Neural progenitor cell (in vitro differentiated cells): ENCODE results near the gene IL1RL2. TPM values are rescaled to one million over a fixed set of nuclear protein-coding genes. Genes with fewer than 3 reads are reported as not detected.
A peak's percentile ranks its signal among the peaks of the same experiment; 100 is the strongest.

Source experiments
- DNase-seq: peaks from one replicate; pipeline ENCODE4 v3.0.0-alpha.2; 2016; ENCODE audit warnings: low spot score
- H2AFZ ChIP-seq: fragments of 200-600 bp; sonication (generic); replicated peaks from 2 replicates; pipeline ENCODE4 v1.6.1; 2016; ENCODE audit warnings: antibody characterized with exemption
- H3F3A ChIP-seq: fragments of 200-600 bp; sonication (generic); 2 replicates; pipeline ENCODE4 v1.6.1; 2016; ENCODE audit warnings: antibody characterized with exemption, low read depth
- H3K27ac ChIP-seq: fragments of 200-600 bp; sonication (generic); 2 replicates; pipeline ENCODE4 v1.5.1; 2016; ENCODE audit warnings: mild to moderate bottlenecking
- H3K27me3 ChIP-seq: fragments of 200-600 bp; sonication (generic); 2 replicates; pipeline ENCODE4 v1.6.1; 2016; ENCODE audit warnings: mild to moderate bottlenecking, moderate library complexity
- H3K36me3 ChIP-seq: fragments of 200-600 bp; sonication (generic); 2 replicates; pipeline ENCODE4 v1.5.1; 2016
- H3K4me1 ChIP-seq: fragments of 200-600 bp; sonication (generic); 2 replicates; pipeline ENCODE4 v1.6.1; 2016; ENCODE audit warnings: mixed run types
- H3K4me2 ChIP-seq: fragments of 200-600 bp; sonication (generic); 2 replicates; pipeline ENCODE4 v1.6.1; 2016
- H3K4me3 ChIP-seq: fragments of 200-600 bp; sonication (generic); 2 replicates; pipeline ENCODE4 v1.5.1; 2016
- H3K79me2 ChIP-seq: fragments of 200-600 bp; sonication (generic); 2 replicates; pipeline ENCODE4 v1.6.1; 2016; ENCODE audit warnings: low read depth
- H3K9ac ChIP-seq: fragments of 200-600 bp; sonication (generic); 2 replicates; pipeline ENCODE4 v1.6.1; 2016
- H3K9me3 ChIP-seq: fragments of 200-600 bp; sonication (generic); 2 replicates; pipeline ENCODE4 v1.5.1; 2016; ENCODE audit warnings: low read depth
- H4K20me1 ChIP-seq: fragments of 200-600 bp; sonication (generic); 2 replicates; pipeline ENCODE4 v1.6.1; 2016; ENCODE audit warnings: low read depth
- H3K27ac Mint-ChIP-seq: 3 replicates; pipeline ENCODE4 v1.8.0; 2021; ENCODE audit warnings: mixed read lengths
- H3K27me3 Mint-ChIP-seq: 2 replicates; pipeline ENCODE4 v1.8.0; 2022; ENCODE audit warnings: low read depth, mild to moderate bottlenecking, inconsistent platforms, moderate library complexity, mixed read lengths; ENCODE audit not compliant: insufficient read depth
- H3K36me3 Mint-ChIP-seq: 3 replicates; pipeline ENCODE4 v1.8.0; 2021; ENCODE audit warnings: mixed read lengths
- H3K4me1 Mint-ChIP-seq: 3 replicates; pipeline ENCODE4 v1.8.0; 2021; ENCODE audit warnings: mixed read lengths
- H3K4me3 Mint-ChIP-seq: 3 replicates; pipeline ENCODE4 v1.8.0; 2021; ENCODE audit warnings: mild to moderate bottlenecking, moderate library complexity, mixed read lengths
- H3K9me3 Mint-ChIP-seq: 3 replicates; pipeline ENCODE4 v1.8.0; 2020; ENCODE audit warnings: mixed read lengths
- CTCF ChIP-seq: fragments of 200-600 bp; sonication (generic); IDR thresholded peaks from 2 replicates; pipeline ENCODE4 v1.5.1; 2017; ENCODE audit warnings: antibody characterized with exemption, mild to moderate bottlenecking
- EZH2 ChIP-seq: fragments of 200-600 bp; sonication (generic); IDR thresholded peaks from 2 replicates; pipeline ENCODE4 v1.6.1; 2017; ENCODE audit warnings: antibody characterized with exemption, mild to moderate bottlenecking, moderate library complexity
- EZH2phosphoT487 ChIP-seq: fragments of 200-600 bp; sonication (generic); IDR thresholded peaks from 2 replicates; pipeline ENCODE4 v1.6.1; 2017; ENCODE audit warnings: antibody characterized with exemption
- total RNA-seq: library from RNA; depleted of rRNA; stranded (reverse); fragments of >200 nt; gene quantifications from 2 replicates; pipeline ENCODE4 v1.2.3, GENCODE V29; 2015; ENCODE audit warnings: low replicate concordance

The IL1RL2 gene
- total RNA-seq, 1 donor from 2014 or later = not detected

- Histone ChIP-seq H3K4me3 (no peak overlapping the region), H3F3A (no peaks in the 10 kb centered on the region), H3K4me2 (no peak overlapping the region), H3K79me2 (no peaks in the 10 kb centered on the region), H3K36me3 (no peaks in the 10 kb centered on the region), H3K9me3 (no peaks in the 10 kb centered on the region), H3K9ac (no peak overlapping the region), H3K4me1 (no peaks in the 10 kb centered on the region), H2AFZ (no peak overlapping the region), H3K27me3 (peaks cover 18% of the 10 kb centered on the region), H4K20me1 (no peaks in the 10 kb centered on the region), H3K27ac (no peak overlapping the region)
- Mint-ChIP-seq H3K4me1 (peaks cover 6% of the 10 kb centered on the region), H3K4me3 (no peak overlapping the region), H3K9me3 (no peaks in the 10 kb centered on the region), H3K36me3 (no peaks in the 10 kb centered on the region), H3K27me3 (peaks cover 6% of the 10 kb centered on the region), H3K27ac (no peak overlapping the region)
- no peak for DNase-seq
- TF ChIP-seq CTCF (peak; percentile 6), EZH2 (no peak)
These were observed 58.7 kb downstream of the IL1RL2 start for GRCh38 chr2:102245266-102246151.

GRCh38 chr2:102250278-102250821 is 63.5 kb downstream of the IL1RL2 start:
- peaks cover 9% of the 10 kb centered on the region for H3K27me3 Mint-ChIP-seq
- Histone ChIP-seq H3F3A (no peaks in the 10 kb centered on the region), H3K79me2 (no peaks in the 10 kb centered on the region), H3K27ac (no peak overlapping the region), H2AFZ (no peak overlapping the region), H3K4me2 (no peak overlapping the region), H4K20me1 (no peaks in the 10 kb centered on the region), H3K4me3 (no peak overlapping the region), H3K36me3 (no peaks in the 10 kb centered on the region), H3K9me3 (no peaks in the 10 kb centered on the region), H3K27me3 (peaks cover 35% of the 10 kb centered on the region), H3K9ac (no peak overlapping the region), H3K4me1 (no peaks in the 10 kb centered on the region)
- TF ChIP-seq CTCF (no peak), EZH2phosphoT487 (no peak), EZH2 (no peak)
- no peak for DNase-seq
- no peak overlapping the region for H3K4me3 Mint-ChIP-seq
- no peaks in the 10 kb centered on the region for H3K9me3 Mint-ChIP-seq
- peaks cover 2% of the 10 kb centered on the region for H3K4me1 Mint-ChIP-seq
- no peak overlapping the region for H3K27ac Mint-ChIP-seq
- no peaks in the 10 kb centered on the region for H3K36me3 Mint-ChIP-seq

DNA sequence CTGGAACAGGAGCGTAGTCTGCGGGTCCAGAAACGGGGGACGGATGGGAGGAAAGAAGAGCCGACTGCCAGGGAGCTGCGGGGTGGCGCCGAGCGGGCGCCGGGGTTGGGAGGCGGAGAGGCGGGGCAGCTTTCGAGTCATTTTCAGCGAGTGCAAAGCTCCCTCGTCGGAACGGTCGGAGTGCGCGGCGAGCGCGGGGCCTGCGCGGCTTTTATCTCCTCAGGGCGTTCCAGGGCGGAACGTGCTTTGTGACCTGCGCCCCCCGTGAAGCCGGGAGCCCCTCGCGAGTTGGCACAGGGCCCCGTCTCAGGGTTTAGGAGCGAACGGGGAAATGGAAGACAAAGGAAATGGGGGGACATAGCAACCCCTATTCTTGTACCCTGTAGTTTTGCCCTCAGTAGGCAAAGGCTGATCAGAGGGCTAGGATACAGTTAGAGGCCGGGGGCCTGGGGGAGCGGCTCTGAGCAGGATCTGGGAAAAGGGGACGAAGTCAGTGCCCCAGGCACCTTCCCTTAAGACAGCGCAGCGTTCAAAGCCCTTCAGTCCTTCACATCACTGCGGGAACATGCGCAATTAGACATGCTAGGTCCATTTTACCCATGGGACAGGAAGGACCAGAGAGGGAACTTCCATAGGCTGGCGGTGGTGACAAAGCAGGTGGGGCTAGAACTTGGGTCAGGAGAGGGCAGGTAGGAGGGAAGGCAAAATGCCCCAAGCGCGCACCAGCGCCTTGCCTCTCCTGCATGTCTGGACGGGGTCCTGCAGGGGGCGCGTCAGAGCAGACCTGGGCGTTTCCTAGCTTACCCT is 64.4 kb downstream of the IL1RL2 start:
- Histone ChIP-seq H4K20me1 (no peaks in the 10 kb centered on the region), H2AFZ (peak overlapping the region; percentile 81), H3K4me1 (no peaks in the 10 kb centered on the region), H3K79me2 (no peaks in the 10 kb centered on the region), H3K9ac (no peak overlapping the region), H3K9me3 (no peaks in the 10 kb centered on the region), H3K27ac (no peak overlapping the region), H3K27me3 (peaks cover 35% of the 10 kb centered on the region), H3K4me2 (peak overlapping the region; percentile 71), H3K36me3 (no peaks in the 10 kb centered on the region), H3K4me3 (peak overlapping the region; percentile 45), H3F3A (no peaks in the 10 kb centered on the region)
- no peak for TF ChIP-seq EZH2
- peak; percentile 60 for TF ChIP-seq CTCF
- peak overlapping the region; percentile 69 for H3K4me3 Mint-ChIP-seq
- no peak overlapping the region for H3K27ac Mint-ChIP-seq
- H3K9me3 Mint-ChIP-seq = no peaks in the 10 kb centered on the region
- H3K4me1 Mint-ChIP-seq = peaks cover 2% of the 10 kb centered on the region
- H3K36me3 Mint-ChIP-seq = no peaks in the 10 kb centered on the region
- DNase-seq = peak; percentile 69
- H3K27me3 Mint-ChIP-seq = peaks cover 9% of the 10 kb centered on the region
